Hepatocyte (in vitro differentiated cells): Measurements from ENCODE around the gene CEACAM6. TPM values are rescaled to one million over a fixed set of nuclear protein-coding genes. Genes with fewer than 3 reads are reported as not detected.

Experiments used
- DNase-seq: peaks from one replicate; pipeline ENCODE4 v3.0.0-alpha.2; 2016; ENCODE audit warnings: low spot score
- H2AFZ ChIP-seq: fragments of 200-600 bp; sonication (generic); 2 replicates; pipeline ENCODE4 v1.6.0; 2016; ENCODE audit warnings: antibody characterized with exemption, mild to moderate bottlenecking
- H3K27ac ChIP-seq: fragments of 200-600 bp; sonication (generic); 2 replicates; pipeline ENCODE4 v1.5.1; 2016; ENCODE audit warnings: mild to moderate bottlenecking
- H3K27me3 ChIP-seq: fragments of 200-600 bp; sonication (generic); 2 replicates; pipeline ENCODE4 v1.6.1; 2016
- H3K36me3 ChIP-seq: fragments of 200-600 bp; sonication (generic); replicated peaks from 2 replicates; pipeline ENCODE4 v1.5.1; 2016; ENCODE audit warnings: low read depth; ENCODE audit not compliant: insufficient read depth
- H3K4me1 ChIP-seq: fragments of 200-600 bp; sonication (generic); 2 replicates; pipeline ENCODE4 v1.5.1; 2016; ENCODE audit warnings: mild to moderate bottlenecking, moderate library complexity; ENCODE audit not compliant: insufficient read depth
- H3K4me2 ChIP-seq: fragments of 200-600 bp; sonication (generic); 2 replicates; pipeline ENCODE4 v1.6.0; 2016
- H3K4me3 ChIP-seq: fragments of 200-600 bp; sonication (generic); 2 replicates; pipeline ENCODE4 v1.5.1; 2016; ENCODE audit warnings: mild to moderate bottlenecking
- H3K79me2 ChIP-seq: fragments of 200-600 bp; sonication (generic); 2 replicates; pipeline ENCODE4 v1.6.0; 2017; ENCODE audit warnings: mild to moderate bottlenecking
- H3K9me2 ChIP-seq: fragments of 200-600 bp; sonication (generic); replicated peaks from 2 replicates; pipeline ENCODE4 v1.6.0; 2017; ENCODE audit warnings: mild to moderate bottlenecking; ENCODE audit not compliant: insufficient read depth
- H3K9me3 ChIP-seq: fragments of 200-600 bp; sonication (generic); 2 replicates; pipeline ENCODE4 v1.5.1; 2016; ENCODE audit warnings: low read depth, mild to moderate bottlenecking
- H4K20me1 ChIP-seq: fragments of 200-600 bp; sonication (generic); 2 replicates; pipeline ENCODE4 v1.6.0; 2016; ENCODE audit warnings: mild to moderate bottlenecking; ENCODE audit not compliant: insufficient read depth, poor library complexity, severe bottlenecking
- EZH2 ChIP-seq: fragments of 200-600 bp; sonication (generic); IDR thresholded peaks from 2 replicates; pipeline ENCODE4 v1.6.1; 2016; ENCODE audit warnings: antibody characterized with exemption, mild to moderate bottlenecking, borderline replicate concordance
- EZH2phosphoT487 ChIP-seq: fragments of 200-600 bp; sonication (generic); IDR thresholded peaks from one replicate; pipeline ENCODE4 v1.6.1; 2018; ENCODE audit warnings: antibody characterized with exemption, mild to moderate bottlenecking, low read depth, moderate library complexity; ENCODE audit not compliant: unreplicated experiment, severe bottlenecking
- WGBS: methylation state at CpG from one replicate; pipeline ENCODE4 v1.1.6; 2016; ENCODE audit warnings: low lambda C conversion rate; ENCODE audit errors: missing lambda C conversion rate; 5-methylcytosine and 5-hydroxymethylcytosine counted together
- polyA plus RNA-seq: library from polyadenylated mRNA; unstranded; fragments of >200 nt; fragmentation: Nextera tagmentation; extraction: Ambion mirVana; gene quantifications from 2 replicates; pipeline ENCODE4 v1.2.1, GENCODE V29; 2016
- total RNA-seq: library from RNA; depleted of rRNA; stranded (reverse); fragments of >200 nt; gene quantifications from 2 replicates; pipeline ENCODE4 v1.2.3, GENCODE V29; 2014
- TF ChIP-seq, protein P1 (sequence below): fragments of 200-600 bp; sonication (generic); IDR thresholded peaks from 2 replicates; pipeline ENCODE4 v1.5.1; 2016; ENCODE audit warnings: antibody characterized with exemption, mild to moderate bottlenecking; ENCODE audit not compliant: poor library complexity

The CEACAM6 gene
- total and polyA plus RNA-seq, 2 experiments from 2014 or later, result 4.5 to 7.9 TPM

DNA sequence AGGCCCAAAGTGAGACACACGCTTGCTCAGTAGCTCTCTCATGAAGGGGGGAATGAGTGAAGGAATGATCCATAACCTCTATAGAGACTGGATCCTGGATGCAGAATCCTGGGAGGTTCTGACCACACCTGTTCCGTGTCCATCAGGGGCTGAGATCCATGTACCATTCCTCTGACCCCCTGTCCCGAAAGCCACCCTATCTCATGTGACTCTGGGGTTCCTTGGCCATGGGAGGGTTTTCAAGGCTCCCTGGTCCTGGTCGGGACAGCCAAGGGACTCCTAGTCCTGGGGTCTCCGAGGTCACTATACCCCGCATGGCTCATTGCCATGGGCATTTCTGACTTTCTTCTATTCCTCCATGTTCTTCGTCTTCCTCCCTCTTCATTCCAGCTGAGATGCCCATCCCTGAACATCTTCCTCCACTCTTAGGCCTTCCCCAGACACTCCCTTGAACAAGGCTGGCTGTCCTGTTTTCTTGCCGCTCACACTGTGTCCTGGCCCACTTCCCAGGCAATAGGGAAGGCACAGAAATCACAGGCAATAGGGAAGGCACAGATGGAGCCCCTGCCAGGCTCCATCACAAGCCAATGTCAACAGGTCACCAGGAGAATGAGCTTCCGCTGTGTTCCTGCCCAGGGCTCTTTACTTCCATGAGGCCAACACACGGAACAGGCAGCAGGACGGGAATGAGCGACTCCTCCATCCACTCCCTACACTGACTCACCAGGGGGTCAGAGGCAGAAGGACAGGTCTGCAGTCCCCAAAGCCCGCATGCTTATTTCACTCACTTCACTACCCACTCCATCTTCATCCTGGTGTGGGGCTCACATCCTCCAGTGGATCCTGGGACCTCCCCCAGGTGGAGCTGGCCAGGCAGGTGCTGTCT, 43.7 kb upstream of the CEACAM6 start:
- Histone ChIP-seq H3K27ac (no peak overlapping the region), H3K36me3 (no peaks in the 10 kb centered on the region), H3K9me2 (no peaks in the 10 kb centered on the region), H4K20me1 (no peaks in the 10 kb centered on the region), H3K9me3 (no peaks in the 10 kb centered on the region), H3K4me2 (no peak overlapping the region), H3K27me3 (no peaks in the 10 kb centered on the region), H3K4me1 (no peaks in the 10 kb centered on the region), H2AFZ (no peak overlapping the region), H3K4me3 (no peak overlapping the region), H3K79me2 (no peaks in the 10 kb centered on the region)
- WGBS, result 73% methylated on average over 13 of the region's 13 CpGs
- no peak for DNase-seq
- TF ChIP-seq EZH2phosphoT487 (no peak), EZH2 (no peak)
- TF ChIP-seq, protein P1, sequence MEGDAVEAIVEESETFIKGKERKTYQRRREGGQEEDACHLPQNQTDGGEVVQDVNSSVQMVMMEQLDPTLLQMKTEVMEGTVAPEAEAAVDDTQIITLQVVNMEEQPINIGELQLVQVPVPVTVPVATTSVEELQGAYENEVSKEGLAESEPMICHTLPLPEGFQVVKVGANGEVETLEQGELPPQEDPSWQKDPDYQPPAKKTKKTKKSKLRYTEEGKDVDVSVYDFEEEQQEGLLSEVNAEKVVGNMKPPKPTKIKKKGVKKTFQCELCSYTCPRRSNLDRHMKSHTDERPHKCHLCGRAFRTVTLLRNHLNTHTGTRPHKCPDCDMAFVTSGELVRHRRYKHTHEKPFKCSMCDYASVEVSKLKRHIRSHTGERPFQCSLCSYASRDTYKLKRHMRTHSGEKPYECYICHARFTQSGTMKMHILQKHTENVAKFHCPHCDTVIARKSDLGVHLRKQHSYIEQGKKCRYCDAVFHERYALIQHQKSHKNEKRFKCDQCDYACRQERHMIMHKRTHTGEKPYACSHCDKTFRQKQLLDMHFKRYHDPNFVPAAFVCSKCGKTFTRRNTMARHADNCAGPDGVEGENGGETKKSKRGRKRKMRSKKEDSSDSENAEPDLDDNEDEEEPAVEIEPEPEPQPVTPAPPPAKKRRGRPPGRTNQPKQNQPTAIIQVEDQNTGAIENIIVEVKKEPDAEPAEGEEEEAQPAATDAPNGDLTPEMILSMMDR, result no peak

- Histone ChIP-seq H3K4me3 (no peak overlapping the region), H3K27me3 (no peaks in the 10 kb centered on the region), H3K4me2 (no peak overlapping the region), H3K27ac (no peak overlapping the region), H3K36me3 (no peaks in the 10 kb centered on the region), H2AFZ (no peak overlapping the region), H3K9me3 (no peaks in the 10 kb centered on the region), H3K9me2 (no peaks in the 10 kb centered on the region), H4K20me1 (no peaks in the 10 kb centered on the region), H3K79me2 (no peaks in the 10 kb centered on the region), H3K4me1 (no peaks in the 10 kb centered on the region)
- TF ChIP-seq EZH2phosphoT487 (no peak), EZH2 (no peak)
- TF ChIP-seq, protein P1, result no peak
- DNase-seq, result no peak
- WGBS, result 74% methylated on average over 5 of the region's 5 CpGs
Measured at GRCh38 chr19:41714598-41714997, 40.7 kb upstream of the CEACAM6 start.

GRCh38 chr19:41718761-41719160, 36.6 kb upstream of the CEACAM6 start:
- Histone ChIP-seq H3K79me2 (no peaks in the 10 kb centered on the region), H3K27me3 (no peaks in the 10 kb centered on the region), H4K20me1 (no peaks in the 10 kb centered on the region), H2AFZ (no peak overlapping the region), H3K4me3 (no peak overlapping the region), H3K9me3 (no peaks in the 10 kb centered on the region), H3K36me3 (no peaks in the 10 kb centered on the region), H3K4me2 (no peak overlapping the region), H3K9me2 (no peaks in the 10 kb centered on the region), H3K4me1 (no peaks in the 10 kb centered on the region), H3K27ac (no peak overlapping the region)
- WGBS, result 74% methylated on average over 6 of the region's 6 CpGs
- TF ChIP-seq EZH2 (no peak), EZH2phosphoT487 (no peak)
- TF ChIP-seq, protein P1, result no peak
- no peak for DNase-seq
